ENCODE measurements around the gene IQCK. TPM values are rescaled to one million over a fixed set of nuclear protein-coding genes. Genes with fewer than 3 reads are reported as not detected.

The IQCK gene
- total and polyA plus RNA-seq, 4 donors: 4.0 to 10.0 (median 5.7) TPM

DNA sequence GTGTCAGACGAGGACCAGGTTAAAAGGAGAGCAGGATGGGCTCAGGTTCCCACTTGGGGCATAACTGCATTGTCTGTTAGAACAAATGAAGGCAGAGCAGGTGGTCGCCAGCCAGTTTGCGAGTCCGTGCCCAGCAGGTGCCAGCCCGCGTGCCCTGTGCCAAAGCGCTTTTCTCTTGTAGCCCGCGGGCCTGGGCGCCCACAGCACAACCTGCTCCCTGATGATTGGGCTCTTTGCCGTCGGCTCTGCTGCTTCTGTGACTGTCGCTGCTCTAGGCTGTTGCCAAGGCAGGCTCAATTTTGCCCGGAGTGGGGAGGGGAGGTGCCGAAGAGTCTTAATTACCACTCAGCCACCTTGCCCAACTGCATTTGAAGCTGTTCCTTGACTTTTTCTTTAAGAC lies 21.1 kb upstream of the IQCK start:
- intact Hi-C loops (cut with DNase I): no loop called here
- DNase-seq (peak in 1 of 2 donors; percentile 68), ATAC-seq (ENCODE audit: low FRiP score) (peak; percentile 27)
- no peaks in the 10 kb centered on the region for H3K27me3 ChIP-seq (ENCODE audit: control insufficient read depth in 1 of 2, insufficient read depth in 2 of 2, low read length in 1 of 2)
- H3K9me3 ChIP-seq (ENCODE audit: control insufficient read depth, low read length): no peaks in the 10 kb centered on the region
- H3K4me3 ChIP-seq (ENCODE audit: low read length in 2 of 2): no peak overlapping the region
- H3K27ac ChIP-seq (ENCODE audit: low read depth in 1 of 2, low read length in 2 of 2): no peak overlapping the region
- H3K36me3 ChIP-seq (ENCODE audit: control insufficient read depth in 1 of 2, insufficient read depth in 2 of 2, low read length in 1 of 2): peaks cover 0 to 3% of the 10 kb centered on the region in 2 donors
- H3K4me1 ChIP-seq (ENCODE audit: control insufficient read depth in 1 of 2, insufficient read depth in 2 of 2, low read length in 2 of 2): no peaks in the 10 kb centered on the region
- 95 to 96% methylated on average over 15 of the region's 15 CpGs for WGBS, 2 donors

DNA sequence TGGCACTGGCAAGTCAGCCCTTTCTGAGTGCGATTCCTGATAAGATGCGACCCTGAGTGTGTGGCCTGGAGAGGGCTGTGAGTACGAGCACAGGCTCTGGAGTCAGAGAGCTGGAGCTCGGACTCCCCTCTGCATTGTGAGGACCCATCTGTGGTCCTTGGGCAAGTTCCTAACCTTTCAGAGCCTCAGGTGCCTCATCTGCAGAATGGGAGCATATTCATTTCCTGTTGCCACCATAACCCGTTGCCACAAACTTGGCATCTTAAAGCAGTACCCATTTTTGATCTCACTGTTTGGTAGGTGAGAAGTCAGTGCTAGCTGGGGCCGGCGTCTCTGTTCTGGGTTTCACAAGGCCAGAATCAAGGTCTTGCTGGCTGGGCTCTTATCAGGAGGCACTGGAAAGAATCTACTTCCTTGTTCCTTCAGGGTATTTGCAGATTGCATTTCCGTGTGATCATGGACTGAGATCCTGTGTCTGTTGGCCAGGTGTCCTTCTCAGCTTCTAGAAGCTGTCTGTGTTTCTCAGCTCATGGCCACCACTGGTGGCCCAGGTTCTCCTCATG lies 20.2 kb upstream of the IQCK start:
- H3K36me3 ChIP-seq (ENCODE audit: control insufficient read depth in 1 of 2, insufficient read depth in 2 of 2, low read length in 1 of 2): no peaks in the 10 kb centered on the region

DNA sequence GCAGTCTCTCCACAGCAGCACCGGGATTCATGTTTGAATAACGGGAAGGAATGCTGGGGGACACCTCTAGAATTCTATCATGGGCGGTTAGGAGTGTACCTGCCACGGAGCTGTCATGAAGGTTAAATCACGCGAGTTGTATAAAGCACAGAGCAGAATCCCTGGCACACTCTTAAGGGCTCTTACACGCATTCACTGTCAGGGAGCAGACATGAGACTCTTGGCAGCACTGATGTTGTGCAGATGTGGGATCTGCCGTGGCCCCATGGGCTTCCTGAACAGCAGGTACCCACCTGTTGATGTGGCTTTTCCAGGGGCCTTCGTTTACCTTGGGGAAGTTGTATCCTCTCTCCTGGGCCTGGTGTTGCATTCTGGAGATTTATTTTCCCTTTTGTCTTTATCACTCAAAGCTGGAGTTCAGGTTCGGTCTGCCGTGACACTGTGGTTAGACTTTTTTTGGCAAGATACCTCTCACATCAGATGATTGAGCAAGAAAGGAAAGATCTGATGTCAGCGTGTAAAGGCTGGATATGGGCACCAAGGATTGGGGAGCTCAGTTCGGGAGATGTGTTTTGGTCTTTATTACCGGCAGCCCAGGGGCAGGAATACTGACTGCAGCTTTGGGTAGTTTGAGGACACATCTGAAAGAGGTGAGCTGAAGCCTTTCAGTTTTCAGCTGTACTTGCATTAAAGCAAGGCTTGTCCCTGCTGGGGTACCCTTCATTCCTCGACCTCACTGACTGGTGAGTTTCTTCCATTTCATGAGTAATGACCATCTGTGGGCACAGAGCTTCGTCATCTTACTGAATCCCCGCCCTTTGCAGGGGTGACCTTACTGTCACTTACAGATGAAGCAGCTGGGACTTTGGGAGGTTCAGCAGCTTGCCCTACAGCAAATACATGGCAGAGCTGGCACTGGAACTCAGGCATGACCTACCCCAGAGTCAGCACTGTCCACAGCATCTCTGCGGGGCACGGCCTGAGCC lies 19.3 kb upstream of the IQCK start:
- DNase-seq (peak in 1 of 2 donors; percentile 44), ATAC-seq (ENCODE audit: low FRiP score) (no peak)
- Histone ChIP-seq H3K4me1 (ENCODE audit: control insufficient read depth in 1 of 2, insufficient read depth in 2 of 2, low read length in 2 of 2) (no peaks in the 10 kb centered on the region), H3K27me3 (ENCODE audit: control insufficient read depth in 1 of 2, insufficient read depth in 2 of 2, low read length in 1 of 2) (no peaks in the 10 kb centered on the region), H3K27ac (ENCODE audit: low read depth in 1 of 2, low read length in 2 of 2) (no peak overlapping the region), H3K4me3 (ENCODE audit: low read length in 2 of 2) (no peak overlapping the region), H3K36me3 (ENCODE audit: control insufficient read depth in 1 of 2, insufficient read depth in 2 of 2, low read length in 1 of 2) (no peaks in the 10 kb centered on the region), H3K9me3 (ENCODE audit: control insufficient read depth, low read length) (no peaks in the 10 kb centered on the region)
- WGBS, 2 donors: 91 to 93% methylated on average over 19 of the region's 19 CpGs
- intact Hi-C loops (cut with DNase I): no loop called here

More for the DNA sequence above, 20.2 kb upstream of the IQCK start:
- DNase-seq (peak in 1 of 2 donors; percentile 27), ATAC-seq (ENCODE audit: low FRiP score) (no peak)
- Histone ChIP-seq H3K4me3 (ENCODE audit: low read length in 2 of 2) (no peak overlapping the region), H3K27me3 (ENCODE audit: control insufficient read depth in 1 of 2, insufficient read depth in 2 of 2, low read length in 1 of 2) (no peaks in the 10 kb centered on the region), H3K27ac (ENCODE audit: low read depth in 1 of 2, low read length in 2 of 2) (no peak overlapping the region), H3K9me3 (ENCODE audit: control insufficient read depth, low read length) (no peaks in the 10 kb centered on the region), H3K4me1 (ENCODE audit: control insufficient read depth in 1 of 2, insufficient read depth in 2 of 2, low read length in 2 of 2) (no peaks in the 10 kb centered on the region)
- WGBS, 2 donors: 86 to 90% methylated on average over 8 of the region's 8 CpGs
- intact Hi-C loops (cut with DNase I): no loop called here

DNA sequence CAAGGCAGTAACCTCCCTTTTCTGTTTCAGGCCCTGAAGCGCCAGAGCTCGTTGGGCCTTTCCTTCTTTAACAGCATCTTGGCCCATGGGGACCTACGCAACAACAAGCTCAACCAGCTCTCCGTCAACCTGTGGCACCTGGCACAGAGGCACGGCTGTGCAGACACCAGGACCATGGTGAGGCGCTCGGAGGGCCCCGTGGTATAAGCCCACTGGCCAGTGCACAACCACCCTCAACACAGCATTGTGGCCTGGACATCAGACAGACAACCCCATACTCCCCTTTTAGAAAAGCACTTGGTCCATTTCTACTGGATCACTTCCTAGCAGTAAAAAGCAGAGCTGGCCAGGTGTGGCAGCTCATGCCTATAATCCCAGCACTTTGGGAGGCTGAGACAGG lies 18.6 kb upstream of the IQCK start:
- DNase-seq (peak in 1 of 2 donors; percentile 60), ATAC-seq (ENCODE audit: low FRiP score) (no peak)
- Histone ChIP-seq H3K9me3 (ENCODE audit: control insufficient read depth, low read length) (no peaks in the 10 kb centered on the region), H3K27ac (ENCODE audit: low read depth in 1 of 2, low read length in 2 of 2) (no peak overlapping the region), H3K4me1 (ENCODE audit: control insufficient read depth in 1 of 2, insufficient read depth in 2 of 2, low read length in 2 of 2) (no peaks in the 10 kb centered on the region), H3K27me3 (ENCODE audit: control insufficient read depth in 1 of 2, insufficient read depth in 2 of 2, low read length in 1 of 2) (no peaks in the 10 kb centered on the region), H3K36me3 (ENCODE audit: control insufficient read depth in 1 of 2, insufficient read depth in 2 of 2, low read length in 1 of 2) (no peaks in the 10 kb centered on the region), H3K4me3 (ENCODE audit: low read length in 2 of 2) (no peak overlapping the region)
- intact Hi-C loops (cut with DNase I): no loop called here
- WGBS, 2 donors: 96 to 97% methylated on average over 8 of the region's 8 CpGs

DNA sequence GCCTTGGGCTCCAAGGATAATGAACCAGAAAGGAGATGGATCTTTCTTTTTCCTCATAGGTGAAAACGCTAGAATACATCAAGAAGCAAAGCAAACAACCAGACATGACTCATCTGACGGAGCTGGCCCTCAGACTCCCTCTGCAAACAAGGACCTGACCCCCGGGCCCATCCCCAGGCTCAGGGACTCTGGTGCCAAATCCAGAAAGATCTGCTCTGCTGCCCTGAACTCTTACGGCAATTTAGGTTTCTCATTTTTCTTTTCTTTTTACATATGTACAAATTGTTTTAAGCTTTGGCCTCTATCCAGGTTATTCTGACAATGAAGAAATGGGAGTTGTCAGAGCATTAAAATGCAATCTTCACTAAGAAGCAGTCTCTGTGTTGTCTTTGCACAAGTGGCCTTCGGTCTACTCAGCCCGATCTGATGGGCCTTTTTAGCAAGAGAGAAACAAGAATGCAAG lies 17.7 kb upstream of the IQCK start:
- Histone ChIP-seq H3K4me3 (ENCODE audit: low read length in 2 of 2) (no peak overlapping the region), H3K4me1 (ENCODE audit: control insufficient read depth in 1 of 2, insufficient read depth in 2 of 2, low read length in 2 of 2) (no peaks in the 10 kb centered on the region), H3K27ac (ENCODE audit: low read depth in 1 of 2, low read length in 2 of 2) (no peak overlapping the region), H3K9me3 (ENCODE audit: control insufficient read depth, low read length) (no peaks in the 10 kb centered on the region), H3K36me3 (ENCODE audit: control insufficient read depth in 1 of 2, insufficient read depth in 2 of 2, low read length in 1 of 2) (peaks cover 0 to 6% of the 10 kb centered on the region in 2 donors), H3K27me3 (ENCODE audit: control insufficient read depth in 1 of 2, insufficient read depth in 2 of 2, low read length in 1 of 2) (no peaks in the 10 kb centered on the region)
- WGBS, 2 donors: 40 to 41% methylated on average over 6 of the region's 6 CpGs
- ATAC-seq (ENCODE audit: low FRiP score): no peak
- intact Hi-C loops (cut with DNase I): no loop called here
- peak in 1 of 2 donors; percentile 72 for DNase-seq

DNA sequence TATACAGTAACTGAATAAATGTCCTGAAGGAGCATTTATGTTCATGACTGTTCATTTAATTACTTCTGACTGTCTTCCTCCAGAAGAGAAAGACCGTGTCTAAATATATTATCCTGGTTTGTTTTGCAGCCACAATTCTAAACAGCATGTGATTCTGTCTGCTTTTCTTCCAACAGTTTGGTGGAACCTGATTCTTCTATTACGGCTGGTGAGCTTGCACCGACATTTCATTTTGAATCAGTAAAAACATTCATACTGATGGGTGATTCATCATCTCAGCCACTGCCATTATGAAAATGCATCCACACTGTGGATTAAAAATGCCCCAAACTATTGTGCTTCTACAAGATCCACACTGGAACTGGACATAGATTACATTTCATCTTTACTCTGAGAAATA lies 17.0 kb upstream of the IQCK start:
- Histone ChIP-seq H3K4me1 (ENCODE audit: control insufficient read depth in 1 of 2, insufficient read depth in 2 of 2, low read length in 2 of 2) (no peaks in the 10 kb centered on the region), H3K27me3 (ENCODE audit: control insufficient read depth in 1 of 2, insufficient read depth in 2 of 2, low read length in 1 of 2) (no peaks in the 10 kb centered on the region), H3K4me3 (ENCODE audit: low read length in 2 of 2) (no peak overlapping the region), H3K36me3 (ENCODE audit: control insufficient read depth in 1 of 2, insufficient read depth in 2 of 2, low read length in 1 of 2) (peaks cover 0 to 6% of the 10 kb centered on the region in 2 donors), H3K9me3 (ENCODE audit: control insufficient read depth, low read length) (no peaks in the 10 kb centered on the region), H3K27ac (ENCODE audit: low read depth in 1 of 2, low read length in 2 of 2) (no peak overlapping the region)
- ATAC-seq (ENCODE audit: low FRiP score): no peak
- WGBS, 2 donors: 69 to 74% methylated on average over 3 of the region's 3 CpGs
- DNase-seq: no peak
- intact Hi-C loops (cut with DNase I): no loop called here

DNA sequence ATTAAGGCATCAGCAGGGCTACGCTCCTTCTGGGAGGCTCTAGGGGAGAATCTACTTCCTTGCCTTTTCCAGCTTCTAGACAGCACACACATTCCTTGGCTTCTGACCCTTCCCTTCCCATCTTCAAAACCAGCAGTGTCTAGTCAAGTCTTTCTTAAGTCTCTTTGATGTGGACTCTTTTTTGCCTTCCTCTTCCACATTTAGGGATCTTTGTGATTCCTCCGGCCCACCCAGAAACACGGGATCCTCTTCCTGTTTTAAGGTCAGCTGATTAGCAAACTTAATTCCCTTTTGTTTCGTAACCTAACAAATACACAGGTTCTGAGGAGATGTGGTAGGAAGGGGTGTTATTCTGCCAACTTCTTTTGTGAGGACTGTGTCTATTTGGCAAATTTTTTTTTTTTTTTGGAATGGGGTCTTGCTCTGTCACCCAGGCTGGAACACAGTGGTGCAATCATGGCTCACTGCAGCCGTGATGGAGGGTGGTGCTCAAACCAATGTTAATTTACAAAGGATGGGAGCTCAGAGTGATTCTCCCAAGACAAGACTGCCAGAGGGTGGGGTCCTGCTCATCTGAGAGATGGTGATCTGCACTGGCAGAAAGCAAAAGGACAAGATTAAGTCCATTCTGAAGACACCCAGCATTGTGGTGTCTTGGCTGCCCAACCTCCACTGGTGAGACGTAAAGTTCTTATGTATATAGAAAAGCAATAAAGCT lies 14.7 kb upstream of the IQCK start:
- Histone ChIP-seq H3K4me3 (ENCODE audit: low read length in 2 of 2) (no peak overlapping the region), H3K36me3 (ENCODE audit: control insufficient read depth in 1 of 2, insufficient read depth in 2 of 2, low read length in 1 of 2) (peaks cover 0 to 6% of the 10 kb centered on the region in 2 donors), H3K27ac (ENCODE audit: low read depth in 1 of 2, low read length in 2 of 2) (no peak overlapping the region), H3K4me1 (ENCODE audit: control insufficient read depth in 1 of 2, insufficient read depth in 2 of 2, low read length in 2 of 2) (no peaks in the 10 kb centered on the region), H3K9me3 (ENCODE audit: control insufficient read depth, low read length) (no peaks in the 10 kb centered on the region), H3K27me3 (ENCODE audit: control insufficient read depth in 1 of 2, insufficient read depth in 2 of 2, low read length in 1 of 2) (no peaks in the 10 kb centered on the region)
- intact Hi-C loops (cut with DNase I): no loop called here
- DNase-seq (peak in 1 of 2 donors; percentile 31), ATAC-seq (ENCODE audit: low FRiP score) (no peak)
- 89 to 91% methylated on average over 6 of the region's 6 CpGs for WGBS, 2 donors

DNA sequence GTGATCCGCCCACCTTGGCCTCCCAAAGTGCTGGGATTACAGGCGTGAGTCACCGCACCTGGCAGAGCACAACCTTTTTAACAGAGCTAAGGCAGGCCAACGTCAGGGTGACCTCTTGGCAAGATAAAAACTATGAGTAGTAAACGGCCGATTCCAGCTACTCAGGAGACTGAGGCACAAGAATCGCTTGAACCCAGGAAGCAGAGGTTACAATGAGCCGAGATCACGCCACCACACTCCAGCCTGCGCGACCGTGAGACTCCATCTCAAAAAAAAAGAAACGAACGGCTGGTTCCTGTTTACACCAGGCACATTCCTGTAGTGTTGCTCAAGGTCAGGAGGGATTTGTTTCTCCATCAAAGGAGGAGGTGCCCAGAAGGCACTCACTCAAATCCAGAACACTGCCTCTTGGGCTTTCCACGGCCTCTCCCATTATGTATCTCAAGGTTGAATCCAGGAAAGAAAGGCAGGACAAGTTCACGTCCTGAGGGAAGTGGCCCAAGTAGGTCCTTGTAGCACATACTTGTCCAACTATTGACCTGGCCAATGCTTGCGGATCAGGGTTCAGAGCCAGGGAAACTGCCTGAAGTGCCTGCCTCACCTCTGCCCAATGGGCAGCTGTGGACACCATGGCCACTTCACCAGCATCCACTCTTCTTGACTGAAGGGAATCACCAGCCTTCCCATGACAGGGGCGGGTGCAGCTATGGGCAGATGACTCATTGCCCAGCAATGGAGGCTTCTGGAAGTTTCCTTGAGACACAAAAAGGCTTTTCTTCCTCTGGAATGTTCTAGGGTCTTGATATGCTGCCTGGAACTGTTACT lies 13.5 kb upstream of the IQCK start:
- Histone ChIP-seq H3K27ac (ENCODE audit: low read depth in 1 of 2, low read length in 2 of 2) (no peak overlapping the region), H3K27me3 (ENCODE audit: control insufficient read depth in 1 of 2, insufficient read depth in 2 of 2, low read length in 1 of 2) (no peaks in the 10 kb centered on the region), H3K9me3 (ENCODE audit: control insufficient read depth, low read length) (no peaks in the 10 kb centered on the region), H3K4me3 (ENCODE audit: low read length in 2 of 2) (no peak overlapping the region), H3K4me1 (ENCODE audit: control insufficient read depth in 1 of 2, insufficient read depth in 2 of 2, low read length in 2 of 2) (no peaks in the 10 kb centered on the region), H3K36me3 (ENCODE audit: control insufficient read depth in 1 of 2, insufficient read depth in 2 of 2, low read length in 1 of 2) (peaks cover 0 to 6% of the 10 kb centered on the region in 2 donors)
- DNase-seq (peak in 1 of 2 donors; percentile 63), ATAC-seq (ENCODE audit: low FRiP score) (no peak)
- WGBS, 2 donors: 86 to 87% methylated on average over 18 of the region's 18 CpGs
- intact Hi-C loops (cut with DNase I): no loop called here

Data from aorta (tissue), 5 donors.